Mesothelial cell of epicardium (in vitro differentiated cells): Measurements from ENCODE around the gene SHISA2. TPM values are rescaled to one million over a fixed set of nuclear protein-coding genes. Genes with fewer than 3 reads are reported as not detected.

Experiments used
- DNase-seq, 2 experiments: peaks; one replicate each; pipeline ENCODE4 v3.0.0; 2021; ENCODE audit warnings: low spot score in 2 of 2; ENCODE audit not compliant: unreplicated experiment in 2 of 2
- H3K27ac Mint-ChIP-seq: 2 replicates; pipeline ENCODE4 v1.8.0; 2021; ENCODE audit warnings: mixed read lengths
- H3K27me3 Mint-ChIP-seq: 2 replicates; pipeline ENCODE4 v1.8.0; 2021; ENCODE audit warnings: low read depth, mixed read lengths
- H3K36me3 Mint-ChIP-seq: 2 replicates; pipeline ENCODE4 v1.8.0; 2021; ENCODE audit warnings: mixed read lengths
- H3K4me1 Mint-ChIP-seq: 2 replicates; pipeline ENCODE4 v1.8.0; 2021; ENCODE audit warnings: mixed read lengths
- H3K4me3 Mint-ChIP-seq: 2 replicates; pipeline ENCODE4 v1.8.0; 2021; ENCODE audit warnings: mild to moderate bottlenecking, moderate library complexity, mixed read lengths
- H3K9me3 Mint-ChIP-seq: 2 replicates; pipeline ENCODE4 v1.8.0; 2021; ENCODE audit warnings: mixed read lengths
- total RNA-seq: library from RNA; stranded (reverse); gene quantifications from 3 replicates; pipeline ENCODE4 v1.2.1, GENCODE V29; 2021
- TF ChIP-seq, protein P1 (sequence below): fragments of 200-600 bp; sonication (generic); IDR thresholded peaks from one replicate; pipeline ENCODE4 v1.5.0; 2021; ENCODE audit warnings: antibody characterized with exemption; ENCODE audit not compliant: unreplicated experiment

SHISA2 gene
- total RNA-seq, 1 donor from 2014 or later: 4.5 TPM

DNA sequence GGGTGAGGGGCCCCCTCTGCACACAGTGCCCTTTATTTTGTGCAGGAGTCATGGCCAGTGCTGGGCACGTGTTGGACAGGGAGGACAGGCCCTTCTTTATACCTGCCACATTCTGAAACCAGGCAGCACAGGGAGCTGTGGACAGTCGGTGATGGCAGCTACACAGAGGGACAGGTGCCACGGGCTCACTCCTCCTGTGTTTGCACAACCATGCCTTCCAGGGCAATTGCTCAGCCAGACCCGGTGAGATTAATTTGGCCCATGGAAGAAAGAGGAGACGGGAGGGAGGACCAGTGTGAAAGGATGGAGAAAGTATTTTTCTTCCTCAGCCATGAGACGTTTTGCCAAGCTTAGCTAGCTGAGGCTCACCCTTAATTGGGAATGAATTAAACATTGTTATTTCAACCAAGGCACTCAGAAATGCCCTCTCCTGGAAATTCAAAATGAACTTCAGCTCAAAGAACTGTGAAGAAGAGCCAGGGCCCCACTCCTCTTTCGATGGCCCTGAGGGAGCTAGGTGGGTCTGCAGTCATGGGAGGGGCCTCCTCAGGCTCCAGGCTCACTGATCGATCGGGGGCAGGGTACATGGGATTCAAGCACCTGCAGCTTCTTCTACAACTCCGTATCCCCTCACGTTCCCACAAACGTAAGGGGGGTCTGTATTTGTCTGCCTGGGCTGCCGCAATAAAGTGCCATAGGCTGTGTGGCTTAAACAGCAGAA is 41.2 kb downstream of the SHISA2 start:
- H3K27ac Mint-ChIP-seq: no peak overlapping the region
- peaks cover 23% of the 10 kb centered on the region for H3K36me3 Mint-ChIP-seq
- TF ChIP-seq, protein P1, sequence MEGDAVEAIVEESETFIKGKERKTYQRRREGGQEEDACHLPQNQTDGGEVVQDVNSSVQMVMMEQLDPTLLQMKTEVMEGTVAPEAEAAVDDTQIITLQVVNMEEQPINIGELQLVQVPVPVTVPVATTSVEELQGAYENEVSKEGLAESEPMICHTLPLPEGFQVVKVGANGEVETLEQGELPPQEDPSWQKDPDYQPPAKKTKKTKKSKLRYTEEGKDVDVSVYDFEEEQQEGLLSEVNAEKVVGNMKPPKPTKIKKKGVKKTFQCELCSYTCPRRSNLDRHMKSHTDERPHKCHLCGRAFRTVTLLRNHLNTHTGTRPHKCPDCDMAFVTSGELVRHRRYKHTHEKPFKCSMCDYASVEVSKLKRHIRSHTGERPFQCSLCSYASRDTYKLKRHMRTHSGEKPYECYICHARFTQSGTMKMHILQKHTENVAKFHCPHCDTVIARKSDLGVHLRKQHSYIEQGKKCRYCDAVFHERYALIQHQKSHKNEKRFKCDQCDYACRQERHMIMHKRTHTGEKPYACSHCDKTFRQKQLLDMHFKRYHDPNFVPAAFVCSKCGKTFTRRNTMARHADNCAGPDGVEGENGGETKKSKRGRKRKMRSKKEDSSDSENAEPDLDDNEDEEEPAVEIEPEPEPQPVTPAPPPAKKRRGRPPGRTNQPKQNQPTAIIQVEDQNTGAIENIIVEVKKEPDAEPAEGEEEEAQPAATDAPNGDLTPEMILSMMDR: no peak

GRCh38 chr13:26007261-26008125 is 44.3 kb downstream of the SHISA2 start:
- H3K27me3 Mint-ChIP-seq: no peaks in the 10 kb centered on the region
- no peak overlapping the region for H3K4me3 Mint-ChIP-seq
- peaks cover 27% of the 10 kb centered on the region for H3K36me3 Mint-ChIP-seq
- peaks cover 43% of the 10 kb centered on the region for H3K9me3 Mint-ChIP-seq
- no peak for DNase-seq
- TF ChIP-seq, protein P1: no peak
- H3K27ac Mint-ChIP-seq: no peak overlapping the region
- no peaks in the 10 kb centered on the region for H3K4me1 Mint-ChIP-seq

More for the DNA sequence above, 41.2 kb downstream of the SHISA2 start:
- Mint-ChIP-seq H3K4me1 (peaks cover 7% of the 10 kb centered on the region), H3K4me3 (no peak overlapping the region), H3K27me3 (no peaks in the 10 kb centered on the region), H3K9me3 (peaks cover 20% of the 10 kb centered on the region)
- no peak for DNase-seq

Other genes starting within 250 kb of the SHISA2 start
- gene RNF6, start 170.3 kb upstream of the SHISA2 start, total RNA-seq: 22.5 to 24.2 TPM (median 22.8 TPM) in 3 replicates
- 25.3 to 26.3 TPM (median 25.6 TPM) in 3 replicates for gene CDK8, start 202.1 kb upstream of the SHISA2 start, total RNA-seq